NB4 (cell line): ENCODE measurements around the gene CALY.

ENCODE experiments used
- DNase-seq: peaks from one replicate; pipeline ENCODE4 v3.0.0; 2010; ENCODE audit warnings: low read depth
- H3K4me3 ChIP-seq: one replicate; pipeline ENCODE4 v1.5.1; 2011; ENCODE audit warnings: mild to moderate bottlenecking, low read depth, low read length, moderate library complexity
- MYC ChIP-seq: IDR thresholded peaks from 2 replicates; pipeline ENCODE4 v1.6.1; 2011; ENCODE audit warnings: low read depth, low read length
- POLR2A ChIP-seq: IDR thresholded peaks from 2 replicates; pipeline ENCODE4 v1.6.1; 2011; ENCODE audit warnings: mild to moderate bottlenecking; ENCODE audit not compliant: insufficient read length; ENCODE audit errors: extremely low read depth
- TF ChIP-seq, protein P1 (sequence below): IDR thresholded peaks from 2 replicates; pipeline ENCODE4 v1.6.1; 2011; ENCODE audit warnings: low read depth, low read length
- TF ChIP-seq, protein P2 (sequence below): IDR thresholded peaks from one replicate; pipeline ENCODE4 v1.5.1; 2012; ENCODE audit warnings: low read depth, low read length

CALY gene

GRCh38 chr10:133316266-133316665 is 20.4 kb downstream of the CALY start:
- H3K4me3 ChIP-seq: no peak overlapping the region
- no peak for DNase-seq
- TF ChIP-seq, protein P1, sequence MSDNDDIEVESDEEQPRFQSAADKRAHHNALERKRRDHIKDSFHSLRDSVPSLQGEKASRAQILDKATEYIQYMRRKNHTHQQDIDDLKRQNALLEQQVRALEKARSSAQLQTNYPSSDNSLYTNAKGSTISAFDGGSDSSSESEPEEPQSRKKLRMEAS: no peak
- TF ChIP-seq, protein P2, sequence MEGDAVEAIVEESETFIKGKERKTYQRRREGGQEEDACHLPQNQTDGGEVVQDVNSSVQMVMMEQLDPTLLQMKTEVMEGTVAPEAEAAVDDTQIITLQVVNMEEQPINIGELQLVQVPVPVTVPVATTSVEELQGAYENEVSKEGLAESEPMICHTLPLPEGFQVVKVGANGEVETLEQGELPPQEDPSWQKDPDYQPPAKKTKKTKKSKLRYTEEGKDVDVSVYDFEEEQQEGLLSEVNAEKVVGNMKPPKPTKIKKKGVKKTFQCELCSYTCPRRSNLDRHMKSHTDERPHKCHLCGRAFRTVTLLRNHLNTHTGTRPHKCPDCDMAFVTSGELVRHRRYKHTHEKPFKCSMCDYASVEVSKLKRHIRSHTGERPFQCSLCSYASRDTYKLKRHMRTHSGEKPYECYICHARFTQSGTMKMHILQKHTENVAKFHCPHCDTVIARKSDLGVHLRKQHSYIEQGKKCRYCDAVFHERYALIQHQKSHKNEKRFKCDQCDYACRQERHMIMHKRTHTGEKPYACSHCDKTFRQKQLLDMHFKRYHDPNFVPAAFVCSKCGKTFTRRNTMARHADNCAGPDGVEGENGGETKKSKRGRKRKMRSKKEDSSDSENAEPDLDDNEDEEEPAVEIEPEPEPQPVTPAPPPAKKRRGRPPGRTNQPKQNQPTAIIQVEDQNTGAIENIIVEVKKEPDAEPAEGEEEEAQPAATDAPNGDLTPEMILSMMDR: no peak
- TF ChIP-seq POLR2A (no peak), MYC (no peak)

DNA sequence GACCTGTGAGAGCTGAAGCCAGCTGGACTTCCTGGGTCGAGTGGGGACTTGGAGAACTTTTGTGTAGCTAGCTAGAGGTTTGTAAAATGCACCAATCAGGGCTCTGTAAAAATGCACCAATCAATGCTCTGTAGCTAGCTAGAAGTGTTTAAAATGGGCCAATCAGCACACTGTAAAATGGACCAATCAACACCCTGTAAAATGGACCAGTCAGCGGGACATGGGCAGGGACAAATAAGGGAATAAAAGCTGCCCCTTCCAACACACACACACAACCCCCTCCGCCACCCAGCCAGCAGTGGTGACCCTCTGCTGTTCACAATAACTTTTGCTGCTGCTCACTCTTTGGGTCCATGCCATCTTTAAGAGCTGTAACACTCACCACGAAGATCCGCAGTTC is 20.8 kb downstream of the CALY start:
- TF ChIP-seq POLR2A: no peak
- no peak for TF ChIP-seq MYC
- TF ChIP-seq, protein P1: no peak
- TF ChIP-seq, protein P2: no peak
- no peak overlapping the region for H3K4me3 ChIP-seq
- DNase-seq: no peak

DNA sequence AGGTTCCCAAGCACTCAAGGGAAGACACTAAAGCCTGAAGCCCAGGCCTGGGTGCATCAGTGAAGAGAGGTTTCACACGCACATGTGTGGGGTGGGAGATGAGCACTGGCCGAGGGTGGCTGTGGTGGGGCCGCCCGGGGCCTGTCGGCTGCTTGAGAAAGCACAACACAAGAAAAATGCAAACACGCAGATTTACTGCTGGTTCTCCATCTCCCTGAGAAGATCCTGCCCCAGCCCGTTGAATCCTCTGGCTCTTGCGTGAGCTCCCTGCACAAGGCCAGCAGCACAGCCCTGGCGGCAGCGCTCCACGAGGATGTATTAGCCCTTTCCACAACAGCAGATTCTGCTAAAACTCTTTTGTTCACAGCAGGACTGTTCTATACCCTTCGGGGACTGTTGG is 21.8 kb downstream of the CALY start:
- H3K4me3 ChIP-seq: no peak overlapping the region
- TF ChIP-seq, protein P1: no peak
- TF ChIP-seq MYC (no peak), POLR2A (no peak)
- TF ChIP-seq, protein P2: no peak
- no peak for DNase-seq

DNA sequence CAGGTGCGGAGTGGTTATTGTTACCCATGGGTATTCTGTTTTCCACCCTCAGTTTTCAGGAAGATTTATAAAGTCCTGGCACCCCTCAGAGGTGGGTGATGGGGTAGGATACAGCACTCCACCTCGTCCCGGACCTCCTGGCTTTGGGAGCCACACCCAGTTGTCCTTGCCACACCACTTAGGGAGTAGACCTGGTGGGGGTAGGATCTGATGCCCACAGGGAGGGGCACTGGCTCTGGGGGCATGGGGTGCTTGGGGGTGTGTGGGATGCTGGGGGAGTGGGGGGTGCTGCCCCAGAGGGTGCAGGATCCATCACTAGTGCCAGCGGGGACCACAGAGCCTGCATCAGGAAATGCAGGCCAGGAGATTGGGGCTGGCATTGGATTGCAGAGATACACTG is 23.5 kb downstream of the CALY start:
- TF ChIP-seq, protein P2: no peak
- TF ChIP-seq POLR2A (no peak), MYC (no peak)
- TF ChIP-seq, protein P1: no peak
- no peak overlapping the region for H3K4me3 ChIP-seq
- no peak for DNase-seq

DNA sequence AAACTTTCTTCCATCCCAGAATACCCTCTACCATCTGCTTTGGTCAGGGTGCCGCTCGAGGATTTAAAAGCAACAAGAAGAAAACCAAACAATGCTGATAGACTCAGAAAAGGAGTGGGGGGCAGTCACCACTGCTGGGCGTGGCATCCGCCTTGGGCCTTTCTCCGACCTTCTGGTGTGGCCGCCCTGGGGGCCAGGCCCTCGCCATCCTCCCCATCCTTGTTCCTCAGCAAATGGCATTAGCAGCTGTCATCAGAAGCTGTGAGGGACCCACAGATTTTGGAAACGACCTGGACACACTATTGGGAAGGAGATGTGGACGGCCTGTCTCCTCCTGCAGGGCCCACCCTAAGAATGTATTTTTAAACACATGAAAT is 23.9 kb downstream of the CALY start:
- no peak for DNase-seq
- TF ChIP-seq, protein P2: no peak
- TF ChIP-seq MYC (no peak), POLR2A (no peak)
- TF ChIP-seq, protein P1: no peak
- H3K4me3 ChIP-seq: no peak overlapping the region

- H3K4me3 ChIP-seq: no peak overlapping the region
- no peak for TF ChIP-seq POLR2A
- DNase-seq: no peak
Measured at GRCh38 chr10:133312016-133312768, 24.5 kb downstream of the CALY start.
